HG02973 (cell line): ENCODE data around the gene ZDHHC7.
A peak's percentile ranks its signal among the peaks of the same experiment; 100 is the strongest.
"Not testable (repeated sequence)": the region's sequence is repeated elsewhere in the genome, so short reads cannot be mapped to it uniquely, and the experiment has no call there.

ENCODE experiments used
- ATAC-seq: cut with Tn5 transposase; IDR thresholded peaks from one replicate; pipeline ENCODE4 v1.9.1; 2021; ENCODE audit warnings: moderate library complexity; ENCODE audit not compliant: unreplicated experiment

Gene ZDHHC7

GRCh38 chr16:85045077-85045476 is 33.7 kb upstream of the ZDHHC7 start:
- ATAC-seq: no peak

- ATAC-seq: no peak
These were observed 31.3 kb upstream of the ZDHHC7 start for GRCh38 chr16:85042606-85043005.

- no peak for ATAC-seq
These were observed 30.8 kb upstream of the ZDHHC7 start for GRCh38 chr16:85042167-85042526.

DNA sequence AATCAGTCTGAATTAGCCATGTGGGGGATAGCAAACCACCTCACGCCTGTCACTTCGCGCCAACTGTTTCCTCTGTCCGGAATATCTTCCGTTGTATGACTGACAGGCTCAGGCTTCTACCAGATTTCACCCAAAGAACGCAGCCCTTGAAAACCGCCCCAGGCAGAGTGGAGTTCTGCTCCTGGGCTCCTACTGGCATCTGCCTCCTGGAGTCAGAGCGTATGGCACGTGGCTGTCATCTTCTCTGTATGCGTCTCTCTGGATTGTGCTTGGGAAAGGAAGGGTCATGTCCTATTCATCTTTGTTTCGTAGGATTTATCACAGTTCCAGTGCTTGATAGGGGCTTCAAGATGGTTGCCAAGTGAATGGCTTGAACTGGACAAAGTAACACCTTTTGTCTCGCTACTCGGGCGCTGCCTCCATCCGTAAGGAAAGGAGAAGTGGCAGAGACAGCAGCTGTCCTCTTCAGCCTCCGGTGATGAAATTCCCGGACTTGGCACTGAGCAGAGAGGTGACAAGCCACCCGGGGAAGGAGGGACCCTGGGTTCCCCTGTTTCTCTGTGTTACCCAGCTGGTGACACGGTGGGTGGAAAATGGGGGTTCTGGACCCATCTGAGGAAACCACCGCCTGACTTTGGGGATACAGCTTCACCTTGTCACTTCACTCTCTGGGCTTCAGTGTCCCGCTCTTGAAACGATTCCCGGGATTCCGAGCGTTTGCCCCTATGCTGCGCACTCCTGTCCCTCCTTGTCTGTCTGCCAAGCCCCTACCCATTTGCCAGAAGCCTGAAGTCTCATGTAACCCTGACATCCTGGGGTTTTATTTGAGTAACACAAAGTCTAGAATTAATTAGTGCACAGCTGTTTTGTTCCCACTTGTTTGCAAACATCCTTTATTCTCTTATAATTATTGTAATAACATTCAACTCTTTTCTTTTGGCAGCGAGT is 30.2 kb upstream of the ZDHHC7 start:
- no peak for ATAC-seq

DNA sequence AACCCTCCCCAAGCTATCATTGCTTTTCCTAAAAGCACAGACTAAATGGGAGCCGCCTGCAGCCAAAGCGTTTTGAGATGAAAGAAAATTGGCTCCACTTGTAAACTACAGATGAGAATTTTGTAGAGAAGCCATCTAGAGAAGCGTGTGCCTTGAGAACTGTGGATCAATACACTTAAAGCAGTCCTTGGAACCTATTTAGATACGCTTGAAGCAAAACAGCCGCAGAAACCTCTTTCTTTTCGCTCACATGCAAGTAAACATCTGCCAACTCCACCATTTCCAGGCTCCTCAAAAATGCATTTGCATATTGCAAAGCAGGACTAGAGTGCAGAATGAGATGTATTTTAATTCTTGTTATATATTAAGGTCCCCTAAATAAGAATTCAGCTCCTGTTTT is 29.4 kb upstream of the ZDHHC7 start:
- no peak for ATAC-seq

DNA sequence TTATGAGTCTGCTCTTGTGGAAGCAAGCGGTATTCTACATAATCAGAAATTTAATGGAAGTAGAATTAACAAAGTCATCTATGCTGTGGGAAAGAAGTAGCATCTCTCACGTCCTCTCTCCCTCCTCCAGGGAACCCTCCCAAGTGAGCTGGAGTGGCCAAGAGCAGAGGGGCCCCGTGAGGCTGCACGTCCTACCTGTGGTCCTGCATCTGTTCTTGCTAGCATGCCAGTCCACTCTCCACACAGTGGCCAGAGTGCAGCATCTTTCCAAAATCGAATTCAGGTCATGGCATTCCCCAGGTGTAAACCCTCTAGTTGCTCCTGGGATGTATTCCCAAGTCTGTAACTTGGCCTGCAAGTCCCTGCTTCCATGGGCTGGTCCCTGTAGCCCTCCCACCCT is 26.4 kb upstream of the ZDHHC7 start:
- no peak for ATAC-seq

- ATAC-seq: no peak
These were observed 25.7 kb upstream of the ZDHHC7 start for GRCh38 chr16:85037050-85037410.

- no peak for ATAC-seq
These were observed 25.1 kb upstream of the ZDHHC7 start for GRCh38 chr16:85036236-85037049.

DNA sequence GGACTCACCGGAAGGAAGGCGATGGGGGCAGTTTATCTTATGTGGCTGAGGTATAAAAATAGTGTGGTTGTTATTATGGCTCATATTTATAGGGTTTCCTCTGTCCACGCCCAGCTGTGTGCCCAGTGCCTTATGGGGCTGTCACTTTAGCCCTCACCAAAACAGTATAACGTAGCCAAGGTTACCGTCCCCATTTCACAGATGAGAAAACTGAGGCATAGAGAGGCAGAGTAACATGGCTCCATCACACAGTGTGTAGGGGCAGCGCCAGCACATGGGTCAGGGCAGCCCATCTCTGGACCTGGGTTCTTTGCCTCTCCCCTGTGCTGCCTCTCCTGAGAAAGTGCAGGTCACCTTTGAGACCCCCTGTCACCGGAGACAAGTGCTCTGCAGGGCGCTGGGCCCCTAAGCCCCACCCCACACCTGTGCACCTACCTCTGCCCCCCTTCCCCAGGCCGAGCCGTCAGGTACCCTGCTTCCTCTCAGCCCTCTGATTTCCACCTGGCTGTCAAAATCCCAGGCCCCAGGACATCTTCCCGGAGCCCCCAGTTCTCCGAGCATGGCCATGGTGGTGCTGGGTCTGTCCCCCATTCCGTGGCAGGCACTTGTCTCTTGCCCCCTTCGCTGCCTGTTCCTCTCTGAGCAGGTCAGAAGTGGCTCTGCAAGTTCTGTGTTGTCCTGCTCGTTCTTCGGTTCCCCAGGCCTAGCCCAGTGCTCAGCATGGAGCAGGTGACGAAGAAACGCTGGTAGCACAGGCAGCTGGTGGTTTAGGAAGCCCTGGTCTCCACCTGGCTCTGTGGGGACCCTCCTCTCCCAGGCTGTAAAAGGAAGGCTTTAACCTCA is 23.5 kb upstream of the ZDHHC7 start:
- no peak for ATAC-seq

GRCh38 chr16:85033171-85033570 is 21.8 kb upstream of the ZDHHC7 start:
- ATAC-seq: no peak

DNA sequence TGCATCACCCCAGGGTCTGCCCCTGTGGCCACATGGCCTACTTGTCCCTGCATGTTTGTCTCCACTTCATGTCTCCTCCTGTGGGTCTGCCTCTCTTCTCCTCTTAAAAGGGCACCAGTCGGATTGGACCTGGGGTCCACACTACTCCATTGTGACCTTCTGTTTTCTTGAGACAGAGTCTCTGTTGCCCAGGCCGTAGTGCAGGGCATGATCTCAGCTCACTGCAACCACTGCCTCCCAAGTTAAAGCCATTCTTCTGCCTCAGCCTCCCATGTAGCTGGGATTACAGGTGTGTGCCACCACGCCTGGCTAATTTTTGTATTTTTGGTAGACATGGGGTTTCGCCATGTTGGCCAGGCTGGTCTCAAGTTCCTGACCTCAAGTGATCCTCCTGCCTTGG is 20.9 kb upstream of the ZDHHC7 start:
- ATAC-seq: not testable (repeated sequence)

DNA sequence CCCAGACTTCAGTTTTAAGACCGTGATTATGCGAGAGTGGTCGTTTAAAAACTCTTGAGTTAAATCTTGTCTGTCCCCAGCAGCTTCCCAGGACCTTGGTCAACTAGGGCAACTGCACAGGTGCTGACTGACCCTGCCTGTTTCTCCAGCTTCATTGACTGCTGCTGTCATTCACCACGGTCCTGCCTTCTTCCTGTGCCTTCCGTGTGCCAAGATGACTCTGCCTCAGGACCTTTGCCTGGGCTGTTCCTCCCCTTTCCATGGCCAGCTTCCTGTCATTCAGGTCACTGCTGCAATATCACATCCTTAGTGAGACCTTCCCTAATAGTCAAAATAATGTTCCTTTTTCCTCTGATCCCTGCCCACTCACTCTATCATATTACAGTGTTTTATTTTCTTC is 20.1 kb upstream of the ZDHHC7 start:
- no peak for ATAC-seq

GRCh38 chr16:85029981-85030401 is 18.7 kb upstream of the ZDHHC7 start:
- ATAC-seq: no peak

DNA sequence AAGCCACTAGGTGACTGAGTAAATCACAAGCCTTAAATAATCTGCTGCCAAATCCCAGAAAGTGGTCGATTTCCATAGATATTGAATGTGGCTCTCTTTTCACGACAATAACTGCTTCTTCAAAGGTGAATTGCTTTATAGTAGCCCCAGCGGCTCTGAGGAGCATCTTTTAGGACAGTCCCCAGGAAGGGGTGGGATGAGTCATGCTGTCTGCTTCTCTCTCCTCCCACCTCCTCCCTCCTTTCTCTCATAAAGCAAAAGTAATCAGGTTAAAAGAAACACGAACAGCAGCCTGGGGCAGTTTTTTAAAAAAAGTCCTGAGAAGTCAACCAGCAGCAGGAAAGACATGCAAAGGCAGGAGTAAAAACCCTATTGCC is 18.1 kb upstream of the ZDHHC7 start:
- no peak for ATAC-seq

DNA sequence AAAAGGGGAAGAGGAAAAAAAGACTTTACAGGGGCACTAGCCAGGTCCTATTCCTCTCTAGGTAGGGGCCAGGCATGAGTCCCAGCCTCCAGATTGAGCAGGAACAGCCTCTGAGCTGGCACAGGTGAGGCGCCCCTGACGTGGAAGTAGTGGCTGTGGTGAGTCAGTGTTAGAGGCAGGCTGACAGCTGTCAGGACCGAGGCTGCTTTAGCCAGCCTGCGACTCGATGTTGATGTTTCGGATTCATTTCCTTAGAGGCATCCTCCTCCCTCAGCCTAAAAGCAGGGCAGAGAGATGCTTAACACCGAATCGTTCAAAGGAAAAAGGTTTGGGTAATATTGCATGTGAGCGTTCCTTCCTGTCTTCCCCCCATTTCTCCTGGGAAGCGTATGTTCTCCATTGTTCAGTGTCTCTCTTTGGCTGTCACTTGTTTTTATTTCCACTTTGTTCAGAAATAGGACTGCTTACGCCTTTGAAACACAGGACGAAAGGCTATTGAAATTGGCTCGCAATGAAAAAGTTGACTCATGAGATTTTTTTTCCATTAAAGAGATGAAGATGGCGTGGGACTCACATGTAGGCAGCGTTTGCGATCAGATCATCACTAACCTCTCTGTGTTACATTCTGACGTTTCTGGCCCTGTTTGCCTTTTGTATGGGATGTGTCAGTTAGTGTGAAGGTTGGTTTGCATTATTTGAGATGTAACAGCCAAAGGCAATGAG is 17.5 kb upstream of the ZDHHC7 start:
- ATAC-seq: no peak

- peak; percentile 9 for ATAC-seq
These were observed 16.8 kb upstream of the ZDHHC7 start for GRCh38 chr16:85027958-85028684.

GRCh38 chr16:85027349-85027957 is 16.1 kb upstream of the ZDHHC7 start, which contains the start of gene KIAA0513:
Gene KIAA0513 (plus strand): TSS chr16:85027795. CDS start chr16:85067072, 39,277 bp downstream.
- peak; percentile 69 for ATAC-seq

DNA sequence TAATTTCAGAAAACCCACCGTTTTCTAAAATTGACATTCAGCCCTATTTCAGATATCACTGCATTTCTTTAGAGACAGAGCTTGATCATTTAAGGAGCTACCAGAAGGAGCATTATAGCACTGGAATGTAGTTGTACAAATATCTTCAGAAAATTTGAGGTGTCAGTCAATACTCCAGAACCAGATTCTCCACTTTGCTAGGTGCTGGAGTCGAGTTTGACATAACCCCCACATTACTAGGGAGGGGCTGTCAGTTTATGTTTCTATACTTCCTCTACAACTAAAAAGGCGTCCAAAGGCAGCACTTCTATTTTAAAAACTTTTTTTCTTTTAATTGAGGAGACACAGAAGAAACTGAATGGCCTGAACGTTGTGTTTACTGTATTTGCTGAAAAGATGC is 15.4 kb upstream of the ZDHHC7 start:
- ATAC-seq: no peak
